Fibroblast of lung (primary cell): ENCODE measurements around the gene DOCK8. TPM values are rescaled to one million over a fixed set of nuclear protein-coding genes. Genes with fewer than 3 reads are reported as not detected.

Experiments used
- DNase-seq, 2 donors: peaks; one replicate each; pipeline versions ENCODE4 v3.0.0 to v3.0.0-alpha.2; 2010; ENCODE audit warnings: low read depth in 2 of 2
- H2AFZ ChIP-seq: 2 replicates; pipeline ENCODE4 v1.5.1; 2012; ENCODE audit warnings: low read length, control low read depth, inconsistent platforms
- H3K27ac ChIP-seq: 2 replicates; pipeline ENCODE4 v1.5.1; 2011; ENCODE audit warnings: low read length, control low read depth; ENCODE audit not compliant: insufficient read depth
- H3K27me3 ChIP-seq: 2 replicates; pipeline ENCODE4 v1.5.1; 2011; ENCODE audit warnings: mild to moderate bottlenecking, low read length; ENCODE audit not compliant: control insufficient read depth, insufficient read depth
- H3K36me3 ChIP-seq: 2 replicates; pipeline ENCODE4 v1.5.1; 2011; ENCODE audit warnings: low read length; ENCODE audit not compliant: control insufficient read depth, insufficient read depth
- H3K4me1 ChIP-seq: 2 replicates; pipeline ENCODE4 v1.5.1; 2011; ENCODE audit warnings: low read length; ENCODE audit not compliant: control insufficient read depth, insufficient read depth; ENCODE audit errors: extremely low read depth
- H3K4me2 ChIP-seq: 2 replicates; pipeline ENCODE4 v1.5.1; 2011; ENCODE audit warnings: low read length, control low read depth; ENCODE audit not compliant: insufficient read depth; ENCODE audit errors: extremely low read depth
- H3K4me3 ChIP-seq, 4 experiments: fragments of 200-600 bp in 1 of 4; sonication (generic) in 1 of 4; replicated peaks in 1 of 4; 2 replicates each; pipeline ENCODE4 v1.5.1; 2011 to 2016; ENCODE audit warnings: low read length in 4 of 4, low read depth in 3 of 4, mild to moderate bottlenecking in 3 of 4, control low read depth in 2 of 4, inconsistent platforms in 1 of 4, mixed read lengths in 1 of 4; ENCODE audit not compliant: insufficient read depth in 1 of 4; ENCODE audit errors: control extremely low read depth in 1 of 4
- H3K79me2 ChIP-seq: 2 replicates; pipeline ENCODE4 v1.5.1; 2012; ENCODE audit warnings: mild to moderate bottlenecking, low read length, inconsistent platforms; ENCODE audit not compliant: control insufficient read depth, insufficient read depth
- H3K9ac ChIP-seq: 2 replicates; pipeline ENCODE4 v1.5.1; 2011; ENCODE audit warnings: mild to moderate bottlenecking, low read length, control low read depth; ENCODE audit not compliant: insufficient read depth
- H3K9me3 ChIP-seq: 2 replicates; pipeline ENCODE4 v1.5.1; 2012; ENCODE audit warnings: low read depth, low read length; ENCODE audit not compliant: control insufficient read depth, insufficient read depth
- H4K20me1 ChIP-seq: 2 replicates; pipeline ENCODE4 v1.5.1; 2011; ENCODE audit warnings: low read length; ENCODE audit not compliant: control insufficient read depth, insufficient read depth; ENCODE audit errors: extremely low read depth
- CTCF ChIP-seq, 2 donors: IDR thresholded peaks in 1 of 2; conservative IDR thresholded peaks in 1 of 2; 1 replicate in 1 of 2; 2 replicates in 1 of 2; pipeline ENCODE4 v1.5.1; 2011 to 2012; ENCODE audit warnings: low read length in 2 of 2, control low read depth in 1 of 2, inconsistent platforms in 1 of 2, low read depth in 1 of 2, mild to moderate bottlenecking in 1 of 2
- EZH2 ChIP-seq: IDR thresholded peaks from 2 replicates; pipeline ENCODE4 v1.5.1; 2012; ENCODE audit warnings: low read length, control low read depth, mild to moderate bottlenecking; ENCODE audit errors: missing control alignments
- polyA plus RNA-seq, 2 donors: library from polyadenylated mRNA; depleted of rRNA in 1 of 2; stranded (reverse) in 1 of 2; unstranded in 1 of 2; fragments of >200 nt; gene quantifications; 2 replicates each; pipeline ENCODE4 v1.2.1, GENCODE V29; 2011 to 2012; ENCODE audit warnings: missing spikeins in 1 of 2
- total RNA-seq: library from RNA; depleted of rRNA; stranded (reverse); fragments of >200 nt; gene quantifications from 2 replicates; pipeline ENCODE4 v1.2.1, GENCODE V29; 2014

The DOCK8 gene
- total and polyA plus RNA-seq, 2 donors (not counting 1 experiment from before 2014, with no cell fraction given) = under 0.01 TPM; not detected in 1

DNA sequence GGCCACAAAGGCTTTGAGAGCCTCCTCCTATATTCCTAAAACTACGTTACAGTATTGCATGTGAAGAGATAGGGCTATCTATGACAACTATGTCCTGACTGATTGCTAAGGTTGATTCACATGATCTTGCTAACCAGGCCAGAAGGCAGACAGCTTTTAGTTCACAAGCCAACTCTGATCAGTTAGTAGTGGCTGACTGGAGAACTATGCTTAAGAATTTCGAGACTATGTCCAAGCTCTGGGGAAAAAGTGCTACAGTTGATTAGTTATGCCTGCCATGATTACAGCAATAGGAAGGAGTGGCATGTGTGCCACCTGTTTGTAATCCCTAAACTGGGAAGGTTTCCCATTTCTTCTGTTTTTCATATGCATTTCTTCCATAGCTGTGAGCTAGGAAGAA lies 223.4 kb downstream of the DOCK8 start:
- TF ChIP-seq EZH2 (no peak), CTCF (conservative IDR thresholded peaks at IDR 0.05 in 1 of 2, IDR thresholded peaks at IDR 0.05 in 1 of 2; ENCODE audit: low read depth in 1 of 2, low read length in 2 of 2) (no peak)
- no peak overlapping the region for H3K4me2 ChIP-seq
- no peak overlapping the region for H3K4me3 ChIP-seq
- no peak overlapping the region for H3K27ac ChIP-seq
- DNase-seq = peak; percentile 26 to 68
- H3K9ac ChIP-seq = no peak overlapping the region
- no peaks in the 10 kb centered on the region for H3K79me2 ChIP-seq
- no peaks in the 10 kb centered on the region for H4K20me1 ChIP-seq
- no peaks in the 10 kb centered on the region for H3K36me3 ChIP-seq
- no peaks in the 10 kb centered on the region for H3K4me1 ChIP-seq
- no peaks in the 10 kb centered on the region for H3K9me3 ChIP-seq
- peaks cover 2% of the 10 kb centered on the region for H3K27me3 ChIP-seq
- no peak overlapping the region for H2AFZ ChIP-seq

DNA sequence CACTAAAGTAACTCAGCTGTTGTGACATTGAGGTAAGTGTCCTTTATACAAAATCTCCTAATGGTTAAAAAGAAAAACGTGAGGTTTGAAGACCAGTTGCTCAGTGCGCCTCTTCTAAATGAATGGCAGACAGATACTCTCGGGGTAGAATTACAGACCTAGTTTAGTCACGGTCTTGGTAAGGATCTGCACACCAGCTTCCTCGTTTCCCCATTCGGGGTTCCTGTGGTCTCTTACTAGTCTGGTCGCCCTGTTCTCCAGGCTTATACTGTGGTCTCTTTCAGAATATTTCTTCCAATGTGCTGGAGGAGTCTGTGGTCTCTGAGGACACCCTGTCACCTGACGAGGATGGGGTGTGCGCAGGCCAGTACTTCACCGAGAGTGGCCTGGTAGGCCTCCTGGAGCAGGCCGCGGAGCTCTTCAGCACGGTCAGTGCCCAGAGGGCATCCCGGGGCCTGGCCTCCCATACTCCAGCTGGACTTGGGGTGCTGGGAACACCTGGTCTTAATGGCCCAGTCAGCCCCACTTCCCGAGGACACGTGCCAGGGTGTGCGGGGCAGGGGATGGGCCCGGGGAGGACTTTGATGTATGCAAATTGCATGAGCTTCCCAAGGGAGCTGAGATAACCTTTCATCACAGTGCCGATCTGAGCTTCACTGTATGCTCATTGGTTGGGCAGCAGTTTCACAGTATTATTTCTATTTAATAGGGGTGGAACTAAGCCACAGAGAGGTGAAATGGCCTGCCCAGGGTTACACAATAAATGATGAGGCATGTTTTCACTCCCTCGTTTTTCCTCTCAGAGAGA lies 224.5 kb downstream of the DOCK8 start:
- H3K27ac ChIP-seq = no peak overlapping the region
- no peaks in the 10 kb centered on the region for H4K20me1 ChIP-seq
- no peak overlapping the region for H2AFZ ChIP-seq
- H3K4me3 ChIP-seq = no peak overlapping the region
- peaks cover 2% of the 10 kb centered on the region for H3K27me3 ChIP-seq
- H3K36me3 ChIP-seq = no peaks in the 10 kb centered on the region
- TF ChIP-seq CTCF (conservative IDR thresholded peaks at IDR 0.05 in 1 of 2, IDR thresholded peaks at IDR 0.05 in 1 of 2; ENCODE audit: low read depth in 1 of 2, low read length in 2 of 2) = no peak
- no peak for TF ChIP-seq EZH2
- H3K4me2 ChIP-seq = no peak overlapping the region
- no peak for DNase-seq
- no peak overlapping the region for H3K9ac ChIP-seq
- H3K4me1 ChIP-seq = no peaks in the 10 kb centered on the region
- no peaks in the 10 kb centered on the region for H3K9me3 ChIP-seq
- H3K79me2 ChIP-seq = no peaks in the 10 kb centered on the region

DNA sequence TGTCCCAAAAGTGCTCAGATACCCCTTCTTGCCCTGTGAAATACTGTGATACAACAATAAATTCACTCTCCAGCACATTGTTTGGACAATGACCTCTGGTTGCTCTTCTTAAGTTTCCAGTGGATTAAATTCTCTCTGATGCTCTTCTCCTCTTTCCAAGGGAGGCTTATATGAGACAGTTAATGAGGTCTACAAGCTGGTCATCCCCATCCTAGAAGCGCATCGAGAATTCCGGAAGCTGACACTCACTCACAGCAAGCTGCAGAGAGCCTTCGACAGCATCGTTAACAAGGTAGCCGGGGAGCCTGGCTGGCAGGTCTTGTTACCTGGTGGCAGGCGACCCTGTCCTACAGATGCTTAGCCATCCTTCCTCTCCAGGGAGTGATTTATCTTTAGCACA lies 226.5 kb downstream of the DOCK8 start:
- Histone ChIP-seq H3K4me2 (no peak overlapping the region), H3K4me3 (no peak overlapping the region), H3K9ac (no peak overlapping the region), H3K27ac (no peak overlapping the region), H3K36me3 (no peaks in the 10 kb centered on the region), H4K20me1 (no peaks in the 10 kb centered on the region), H2AFZ (no peak overlapping the region), H3K4me1 (no peaks in the 10 kb centered on the region), H3K79me2 (no peaks in the 10 kb centered on the region), H3K27me3 (peaks cover 2% of the 10 kb centered on the region), H3K9me3 (no peaks in the 10 kb centered on the region)
- TF ChIP-seq EZH2 (no peak), CTCF (conservative IDR thresholded peaks at IDR 0.05 in 1 of 2, IDR thresholded peaks at IDR 0.05 in 1 of 2; ENCODE audit: low read depth in 1 of 2, low read length in 2 of 2) (no peak)
- DNase-seq = no peak
